ENCODE results near the gene SCIMP.

- no peak for TF ChIP-seq CTCF (IDR thresholded peaks at IDR 0.05; ENCODE audit: low read depth, low read length)
- no peak for TF ChIP-seq EZH2phosphoT487 (IDR thresholded peaks at IDR 0.05; ENCODE audit: low read depth)
Measured at GRCh38 chr17:5210091-5210490, 24.6 kb downstream of the SCIMP start.
